ENCODE data around the gene PANK1. TPM values are rescaled to one million over a fixed set of nuclear protein-coding genes. Genes with fewer than 3 reads are reported as not detected.
"Not testable (repeated sequence)": the region's sequence is repeated elsewhere in the genome, so short reads cannot be mapped to it uniquely, and the experiment has no call there.

Gene PANK1
- total RNA-seq, 1 donor from 2014 or later, result 8.8 TPM

GRCh38 chr10:89550509-89550908 is 94.5 kb downstream of the PANK1 start:
- intact Hi-C loops (cut with DNase I), result loop anchor here (10.0 kb wide), 1 partner anchor 76 kb away; no protein-coding TSS in a partner anchor

GRCh38 chr10:89549510-89549909 is 95.5 kb downstream of the PANK1 start:
- intact Hi-C loops (cut with DNase I), result no loop called here

More at GRCh38 chr10:89550509-89550908, 94.5 kb downstream of the PANK1 start:
- peak; percentile 80 for DNase-seq (ENCODE audit: low spot score)

GRCh38 chr10:89548673-89549072 is 96.4 kb downstream of the PANK1 start:
- no peak for DNase-seq (ENCODE audit: low spot score)
- intact Hi-C loops (cut with DNase I), result no loop called here

More at GRCh38 chr10:89549510-89549909, 95.5 kb downstream of the PANK1 start:
- no peak for DNase-seq (ENCODE audit: low spot score)

GRCh38 chr10:89547853-89548513 is 97.1 kb downstream of the PANK1 start:
- no peak for DNase-seq (ENCODE audit: low spot score)
- intact Hi-C loops (cut with DNase I), result no loop called here

GRCh38 chr10:89546651-89547050 is 98.4 kb downstream of the PANK1 start:
- DNase-seq (ENCODE audit: low spot score); intact Hi-C loops (cut with DNase I): not testable (repeated sequence)

GRCh38 chr10:89543841-89544240 is 101.2 kb downstream of the PANK1 start:
- intact Hi-C loops (cut with DNase I), result no loop called here
- no peak for DNase-seq (ENCODE audit: low spot score)

GRCh38 chr10:89540420-89540949 is 104.6 kb downstream of the PANK1 start:
- DNase-seq (ENCODE audit: low spot score), result no peak
- intact Hi-C loops (cut with DNase I), result no loop called here

GRCh38 chr10:89537364-89537763 is 107.7 kb downstream of the PANK1 start:
- intact Hi-C loops (cut with DNase I), result no loop called here
- no peak for DNase-seq (ENCODE audit: low spot score)

- no peak for DNase-seq (ENCODE audit: low spot score)
Observed at GRCh38 chr10:89536013-89536354, 109.1 kb downstream of the PANK1 start.

GRCh38 chr10:89535171-89536012 is 109.7 kb downstream of the PANK1 start, which contains the start of gene SLC16A12:
TSS of gene SLC16A12 (minus strand) at chr10:89535594. CDS start at chr10:89462578, 73,016 bp downstream.
- no peak for DNase-seq (ENCODE audit: low spot score)
- intact Hi-C loops (cut with DNase I), result no loop called here

More at GRCh38 chr10:89536013-89536354, 109.1 kb downstream of the PANK1 start:
- intact Hi-C loops (cut with DNase I), result no loop called here

GRCh38 chr10:89534826-89535166 is 110.2 kb downstream of the PANK1 start:
- intact Hi-C loops (cut with DNase I), result no loop called here
- no peak for DNase-seq (ENCODE audit: low spot score)

Small RNA genes lying within 50 kb of the gene (microRNA-seq; reads per million reads assigned to microRNA genes)
- gene MIR107, result 520 reads per million, percentile 81 among the genes with 10 or more reads in this experiment

Other genes with a start within 250 kb of the PANK1 start
- gene IFIT5, start 230.7 kb downstream of the PANK1 start, total RNA-seq, result 11.5 TPM
- gene SLC16A12, start 109.6 kb downstream of the PANK1 start, total RNA-seq, result 3.1 TPM
- 1.9 TPM for gene KIF20B, start 56.3 kb upstream of the PANK1 start, total RNA-seq

Measured in cardiac septum (tissue), 1 donor.